Measurements from ENCODE around the gene PSMA8.

DNA sequence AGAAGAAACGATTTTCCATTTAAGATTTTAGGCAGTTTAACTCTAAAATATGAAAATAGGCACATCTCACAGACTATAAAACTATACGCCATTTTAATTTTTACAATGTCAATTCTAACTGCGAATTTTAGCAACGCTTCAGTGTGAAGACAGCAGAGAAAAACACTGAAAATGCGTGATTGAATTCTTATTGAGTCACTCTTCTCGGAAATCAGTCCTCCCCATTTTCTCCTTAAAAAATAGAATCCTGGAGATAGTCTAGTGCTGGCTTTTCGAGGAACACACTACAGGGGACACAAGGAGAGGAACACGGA, 92.2 kb downstream of the PSMA8 start:
- no peak for TF ChIP-seq POLR2A (IDR thresholded peaks at IDR 0.05)
- no peak for TF ChIP-seq CTCF (IDR thresholded peaks at IDR 0.05)
